Fibroblast of lung (primary cell): ENCODE results near the gene HDAC4. TPM values are rescaled to one million over a fixed set of nuclear protein-coding genes. Genes with fewer than 3 reads are reported as not detected.

Experiments used
- DNase-seq, 2 donors: peaks; one replicate each; pipeline versions ENCODE4 v3.0.0 to v3.0.0-alpha.2; 2010; ENCODE audit warnings: low read depth in 2 of 2
- H2AFZ ChIP-seq: 2 replicates; pipeline ENCODE4 v1.5.1; 2012; ENCODE audit warnings: low read length, control low read depth, inconsistent platforms
- H3K27ac ChIP-seq: 2 replicates; pipeline ENCODE4 v1.5.1; 2011; ENCODE audit warnings: low read length, control low read depth; ENCODE audit not compliant: insufficient read depth
- H3K27me3 ChIP-seq: 2 replicates; pipeline ENCODE4 v1.5.1; 2011; ENCODE audit warnings: mild to moderate bottlenecking, low read length; ENCODE audit not compliant: control insufficient read depth, insufficient read depth
- H3K36me3 ChIP-seq: 2 replicates; pipeline ENCODE4 v1.5.1; 2011; ENCODE audit warnings: low read length; ENCODE audit not compliant: control insufficient read depth, insufficient read depth
- H3K4me1 ChIP-seq: 2 replicates; pipeline ENCODE4 v1.5.1; 2011; ENCODE audit warnings: low read length; ENCODE audit not compliant: control insufficient read depth, insufficient read depth; ENCODE audit errors: extremely low read depth
- H3K4me2 ChIP-seq: 2 replicates; pipeline ENCODE4 v1.5.1; 2011; ENCODE audit warnings: low read length, control low read depth; ENCODE audit not compliant: insufficient read depth; ENCODE audit errors: extremely low read depth
- H3K4me3 ChIP-seq, 4 experiments: fragments of 200-600 bp in 1 of 4; sonication (generic) in 1 of 4; replicated peaks in 1 of 4; 2 replicates each; pipeline ENCODE4 v1.5.1; 2011 to 2016; ENCODE audit warnings: low read length in 4 of 4, low read depth in 3 of 4, mild to moderate bottlenecking in 3 of 4, control low read depth in 2 of 4, inconsistent platforms in 1 of 4, mixed read lengths in 1 of 4; ENCODE audit not compliant: insufficient read depth in 1 of 4; ENCODE audit errors: control extremely low read depth in 1 of 4
- H3K79me2 ChIP-seq: 2 replicates; pipeline ENCODE4 v1.5.1; 2012; ENCODE audit warnings: mild to moderate bottlenecking, low read length, inconsistent platforms; ENCODE audit not compliant: control insufficient read depth, insufficient read depth
- H3K9ac ChIP-seq: 2 replicates; pipeline ENCODE4 v1.5.1; 2011; ENCODE audit warnings: mild to moderate bottlenecking, low read length, control low read depth; ENCODE audit not compliant: insufficient read depth
- H3K9me3 ChIP-seq: 2 replicates; pipeline ENCODE4 v1.5.1; 2012; ENCODE audit warnings: low read depth, low read length; ENCODE audit not compliant: control insufficient read depth, insufficient read depth
- H4K20me1 ChIP-seq: 2 replicates; pipeline ENCODE4 v1.5.1; 2011; ENCODE audit warnings: low read length; ENCODE audit not compliant: control insufficient read depth, insufficient read depth; ENCODE audit errors: extremely low read depth
- CTCF ChIP-seq, 2 donors: IDR thresholded peaks in 1 of 2; conservative IDR thresholded peaks in 1 of 2; 1 replicate in 1 of 2; 2 replicates in 1 of 2; pipeline ENCODE4 v1.5.1; 2011 to 2012; ENCODE audit warnings: low read length in 2 of 2, control low read depth in 1 of 2, inconsistent platforms in 1 of 2, low read depth in 1 of 2, mild to moderate bottlenecking in 1 of 2
- EZH2 ChIP-seq: IDR thresholded peaks from 2 replicates; pipeline ENCODE4 v1.5.1; 2012; ENCODE audit warnings: low read length, control low read depth, mild to moderate bottlenecking; ENCODE audit errors: missing control alignments
- polyA plus RNA-seq, 2 donors: library from polyadenylated mRNA; depleted of rRNA in 1 of 2; stranded (reverse) in 1 of 2; unstranded in 1 of 2; fragments of >200 nt; gene quantifications; 2 replicates each; pipeline ENCODE4 v1.2.1, GENCODE V29; 2011 to 2012; ENCODE audit warnings: missing spikeins in 1 of 2
- total RNA-seq: library from RNA; depleted of rRNA; stranded (reverse); fragments of >200 nt; gene quantifications from 2 replicates; pipeline ENCODE4 v1.2.1, GENCODE V29; 2014

HDAC4 gene
- total and polyA plus RNA-seq, 2 donors (not counting 1 experiment from before 2014, with no cell fraction given): 7.4 to 19.8 TPM

- Histone ChIP-seq H2AFZ (no peak overlapping the region), H3K9me3 (no peaks in the 10 kb centered on the region), H3K27ac (no peak overlapping the region), H3K36me3 (no peaks in the 10 kb centered on the region), H4K20me1 (no peaks in the 10 kb centered on the region), H3K79me2 (no peaks in the 10 kb centered on the region), H3K27me3 (no peaks in the 10 kb centered on the region), H3K4me2 (no peak overlapping the region), H3K4me3 (no peak overlapping the region), H3K4me1 (no peaks in the 10 kb centered on the region), H3K9ac (no peak overlapping the region)
- no peak for DNase-seq
- TF ChIP-seq EZH2: no peak
- no peak for TF ChIP-seq CTCF (conservative IDR thresholded peaks at IDR 0.05 in 1 of 2, IDR thresholded peaks at IDR 0.05 in 1 of 2; ENCODE audit: low read depth in 1 of 2, low read length in 2 of 2)
Measured at GRCh38 chr2:239378021-239378917, 22.6 kb downstream of the HDAC4 start.

- H3K9ac ChIP-seq: no peak overlapping the region
- no peak overlapping the region for H2AFZ ChIP-seq
- H3K27me3 ChIP-seq: no peaks in the 10 kb centered on the region
- H3K4me1 ChIP-seq: no peaks in the 10 kb centered on the region
- no peak overlapping the region for H3K4me3 ChIP-seq
- TF ChIP-seq CTCF (conservative IDR thresholded peaks at IDR 0.05 in 1 of 2, IDR thresholded peaks at IDR 0.05 in 1 of 2; ENCODE audit: low read depth in 1 of 2, low read length in 2 of 2) (no peak), EZH2 (no peak)
- no peaks in the 10 kb centered on the region for H4K20me1 ChIP-seq
- no peak overlapping the region for H3K4me2 ChIP-seq
- no peaks in the 10 kb centered on the region for H3K9me3 ChIP-seq
- no peak for DNase-seq
- no peak overlapping the region for H3K27ac ChIP-seq
- no peaks in the 10 kb centered on the region for H3K36me3 ChIP-seq
- no peaks in the 10 kb centered on the region for H3K79me2 ChIP-seq
Measured at GRCh38 chr2:239377591-239377990, 23.2 kb downstream of the HDAC4 start.

- H3K4me3 ChIP-seq: no peak overlapping the region
- H3K9ac ChIP-seq: no peak overlapping the region
- H2AFZ ChIP-seq: no peak overlapping the region
- H3K4me2 ChIP-seq: no peak overlapping the region
- DNase-seq: no peak
- no peaks in the 10 kb centered on the region for H3K36me3 ChIP-seq
- TF ChIP-seq EZH2 (no peak), CTCF (conservative IDR thresholded peaks at IDR 0.05 in 1 of 2, IDR thresholded peaks at IDR 0.05 in 1 of 2; ENCODE audit: low read depth in 1 of 2, low read length in 2 of 2) (no peak)
- no peak overlapping the region for H3K27ac ChIP-seq
- H3K79me2 ChIP-seq: no peaks in the 10 kb centered on the region
- H3K27me3 ChIP-seq: no peaks in the 10 kb centered on the region
- no peaks in the 10 kb centered on the region for H3K9me3 ChIP-seq
- no peaks in the 10 kb centered on the region for H3K4me1 ChIP-seq
- no peaks in the 10 kb centered on the region for H4K20me1 ChIP-seq
Measured at GRCh38 chr2:239376942-239377531, 23.8 kb downstream of the HDAC4 start.
